Esophagus muscularis mucosa (tissue), 3 donors: Measurements from ENCODE around the gene DDX23.

ENCODE experiments used
- CTCF ChIP-seq, 3 experiments: fragments of 200-600 bp in 2 of 3; fragments of 450-650 bp in 1 of 3; sonication (generic) in 2 of 3; IDR thresholded peaks; one replicate each; pipeline ENCODE4 v1.5.1; 2017 to 2019; ENCODE audit warnings: antibody characterized with exemption in 3 of 3, mild to moderate bottlenecking in 2 of 3, moderate library complexity in 1 of 3
- EP300 ChIP-seq: sonication (generic); formaldehyde crosslinking; IDR thresholded peaks from one replicate; pipeline ENCODE4 v1.6.1; 2017; ENCODE audit warnings: antibody characterized with exemption

- TF ChIP-seq CTCF (IDR thresholded peaks at IDR 0.05) (no peak), EP300 (no peak)
These were observed 62.1 kb downstream of the DDX23 start for GRCh38 chr12:48789858-48790326.
